ENCODE results near the gene PSMD9.
"Not testable (repeated sequence)": the region's sequence is repeated elsewhere in the genome, so short reads cannot be mapped to it uniquely, and the experiment has no call there.

The PSMD9 gene, protein sequence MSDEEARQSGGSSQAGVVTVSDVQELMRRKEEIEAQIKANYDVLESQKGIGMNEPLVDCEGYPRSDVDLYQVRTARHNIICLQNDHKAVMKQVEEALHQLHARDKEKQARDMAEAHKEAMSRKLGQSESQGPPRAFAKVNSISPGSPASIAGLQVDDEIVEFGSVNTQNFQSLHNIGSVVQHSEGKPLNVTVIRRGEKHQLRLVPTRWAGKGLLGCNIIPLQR

DNA sequence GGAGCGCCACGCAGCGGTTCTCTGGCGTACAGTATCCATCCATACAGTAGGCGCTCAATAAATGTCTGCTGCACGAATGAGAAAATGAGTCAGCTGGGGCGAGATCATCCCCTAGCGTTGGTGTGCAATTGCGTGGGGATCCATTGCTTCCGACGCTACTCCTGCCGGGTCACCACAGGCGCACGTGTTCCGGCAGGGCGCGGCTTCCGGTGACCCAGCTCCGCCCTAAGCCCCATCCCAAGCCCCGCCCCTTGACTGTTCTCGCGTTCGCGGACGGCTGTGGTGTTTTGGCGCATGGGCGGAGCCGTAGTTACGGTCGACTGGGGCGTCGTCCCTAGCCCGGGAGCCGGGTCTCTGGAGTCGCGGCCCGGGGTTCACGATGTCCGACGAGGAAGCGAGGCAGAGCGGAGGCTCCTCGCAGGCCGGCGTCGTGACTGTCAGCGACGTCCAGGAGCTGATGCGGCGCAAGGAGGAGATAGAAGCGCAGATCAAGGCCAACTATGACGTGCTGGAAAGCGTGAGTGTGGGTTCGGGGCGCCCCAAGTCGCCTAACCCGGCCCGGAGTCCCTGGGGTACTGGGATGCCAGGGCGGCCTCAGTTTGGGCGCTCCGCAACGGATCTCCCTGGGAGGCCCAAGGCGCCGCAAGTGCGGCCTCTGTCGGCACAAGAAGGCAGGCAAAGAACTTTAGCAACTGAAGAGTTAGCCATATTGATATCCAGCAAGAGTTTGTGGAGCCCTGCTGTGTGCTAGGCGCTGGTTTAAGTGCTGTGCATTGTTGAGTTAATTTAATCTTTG is at the start of gene PSMD9:
TSS of gene PSMD9 (plus strand) at position 313 of the 796 bp plus-strand sequence. CDS start at position 380, 67 bp downstream.
- Histone ChIP-seq H3K9ac (ENCODE audit: low read depth in 1 of 2, low read length in 2 of 2) (peak within 1 kb of the TSS; percentile 96 to 97), H3K4me3 (ENCODE audit: low read length in 2 of 2) (peak within 1 kb of the TSS; percentile 86 to 92), H3K9me3 (ENCODE audit: control insufficient read depth in 2 of 2, low read length in 2 of 2) (no peaks in the 10 kb centered on the region), H3K4me1 (ENCODE audit: control insufficient read depth in 2 of 2, insufficient read depth in 2 of 2, low read length in 2 of 2) (peaks cover 20 to 21% of the 10 kb centered on the region in 2 donors), H3K27me3 (ENCODE audit: control insufficient read depth in 2 of 2, insufficient read depth in 2 of 2, low read length in 2 of 2) (no peaks in the 10 kb centered on the region), H3K36me3 (ENCODE audit: control insufficient read depth in 2 of 2, insufficient read depth in 2 of 2, low read length in 2 of 2) (peaks cover 0 to 6% of the 10 kb centered on the region in 2 donors), H3K27ac (ENCODE audit: low read depth in 2 of 2, low read length in 2 of 2) (peak within 1 kb of the TSS; percentile 98 to 99)

DNA sequence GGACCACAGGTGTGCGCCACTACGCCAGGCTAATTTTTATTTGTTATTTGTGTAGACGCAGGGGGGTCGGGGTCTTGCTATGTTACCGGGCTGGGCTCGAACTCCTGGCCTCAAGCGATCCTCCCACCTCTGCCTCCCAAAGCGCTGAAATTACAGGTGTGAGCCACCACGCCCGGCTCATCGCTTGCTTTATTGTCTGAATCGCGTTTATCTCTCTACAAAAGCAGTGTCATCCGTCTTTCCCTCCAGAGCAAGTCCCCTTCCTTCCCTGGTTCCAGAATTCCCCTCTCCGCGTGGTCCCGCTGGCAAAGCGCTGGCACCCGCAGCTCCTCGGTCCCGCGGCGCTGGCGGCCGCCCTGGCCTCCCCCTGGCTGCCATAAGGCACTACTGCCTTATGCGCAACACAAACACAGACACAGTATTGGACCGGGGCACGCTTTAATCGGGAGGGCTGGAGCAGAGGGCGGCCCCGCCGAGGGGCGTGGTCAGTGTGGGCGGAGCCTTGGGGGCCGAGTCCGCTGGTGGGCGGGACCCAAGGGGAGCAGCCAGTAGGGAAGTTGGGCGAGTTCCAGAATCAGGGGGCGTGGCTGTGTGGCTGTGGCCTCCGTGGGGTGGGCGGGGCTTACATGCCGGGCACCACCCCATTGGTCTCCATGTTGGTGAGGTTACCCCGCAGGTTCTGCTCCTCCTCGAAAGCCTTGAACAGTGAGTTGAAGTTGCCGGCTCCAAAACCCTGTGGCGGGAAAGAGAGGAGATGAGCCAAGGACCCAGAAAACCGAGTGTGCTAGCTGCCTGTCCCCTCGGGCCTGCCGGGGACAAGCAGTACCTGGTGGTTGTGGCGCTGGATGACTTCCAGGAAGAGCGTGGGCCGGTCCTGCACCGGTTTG is 49.2 kb upstream of the PSMD9 start:
- Histone ChIP-seq H3K27ac (ENCODE audit: low read depth in 2 of 2, low read length in 2 of 2) (peak overlapping the region; percentile 27 to 61), H3K4me1 (ENCODE audit: control insufficient read depth in 2 of 2, insufficient read depth in 2 of 2, low read length in 2 of 2) (peaks cover 0 to 4% of the 10 kb centered on the region in 2 donors), H3K27me3 (ENCODE audit: control insufficient read depth in 2 of 2, insufficient read depth in 2 of 2, low read length in 2 of 2) (no peaks in the 10 kb centered on the region), H3K9ac (ENCODE audit: low read depth in 1 of 2, low read length in 2 of 2) (peak overlapping the region; percentile 67 to 74), H3K4me3 (ENCODE audit: low read length in 2 of 2) (peak overlapping the region; percentile 92 to 93), H3K36me3 (ENCODE audit: control insufficient read depth in 2 of 2, insufficient read depth in 2 of 2, low read length in 2 of 2) (no peaks in the 10 kb centered on the region), H3K9me3 (ENCODE audit: control insufficient read depth in 2 of 2, low read length in 2 of 2) (no peaks in the 10 kb centered on the region)

DNA sequence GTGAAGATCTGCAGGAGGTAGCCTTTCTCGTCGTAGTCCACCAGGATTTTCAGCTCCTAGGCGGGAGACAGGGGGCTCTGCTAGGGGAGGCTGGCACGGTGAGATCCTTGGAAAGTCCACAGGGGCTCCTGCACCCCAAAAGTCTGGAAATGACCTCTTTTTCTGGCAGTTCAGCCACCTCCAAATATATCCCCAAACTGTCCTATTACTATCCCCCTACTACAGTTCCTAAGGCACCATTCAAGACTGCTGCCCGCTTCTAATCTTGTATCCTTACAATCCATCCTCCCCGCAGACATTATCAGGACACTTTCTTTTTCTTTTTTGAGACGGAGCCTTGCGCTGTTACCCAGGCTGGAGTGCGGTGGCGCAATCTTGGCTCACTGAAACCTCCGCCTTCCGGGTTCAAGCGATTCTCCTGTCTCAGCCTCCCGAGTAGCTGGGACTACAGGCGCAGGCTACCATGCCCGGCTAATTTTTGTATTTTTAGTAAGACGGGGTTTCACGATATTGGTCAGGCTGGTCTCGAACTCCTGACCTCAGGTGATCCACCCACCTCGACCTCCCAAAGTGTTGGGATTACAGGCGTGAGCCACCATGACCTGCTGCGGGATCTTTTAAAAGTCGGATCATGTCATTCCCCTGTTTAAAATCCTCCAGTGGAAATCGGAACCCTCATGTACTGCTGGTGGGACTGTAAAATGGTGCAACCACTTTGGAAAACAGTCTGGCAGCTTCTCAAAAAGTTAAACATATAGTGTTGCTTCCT is 48.4 kb upstream of the PSMD9 start:
- Histone ChIP-seq H3K9me3 (ENCODE audit: control insufficient read depth in 2 of 2, low read length in 2 of 2) (no peaks in the 10 kb centered on the region), H3K27me3 (ENCODE audit: control insufficient read depth in 2 of 2, insufficient read depth in 2 of 2, low read length in 2 of 2) (no peaks in the 10 kb centered on the region), H3K9ac (ENCODE audit: low read depth in 1 of 2, low read length in 2 of 2) (peak overlapping the region; percentile 67 to 74), H3K4me1 (ENCODE audit: control insufficient read depth in 2 of 2, insufficient read depth in 2 of 2, low read length in 2 of 2) (peaks cover 0 to 4% of the 10 kb centered on the region in 2 donors), H3K36me3 (ENCODE audit: control insufficient read depth in 2 of 2, insufficient read depth in 2 of 2, low read length in 2 of 2) (no peaks in the 10 kb centered on the region), H3K4me3 (ENCODE audit: low read length in 2 of 2) (peak overlapping the region; percentile 92 to 93), H3K27ac (ENCODE audit: low read depth in 2 of 2, low read length in 2 of 2) (peak overlapping the region; percentile 27 to 61)

DNA sequence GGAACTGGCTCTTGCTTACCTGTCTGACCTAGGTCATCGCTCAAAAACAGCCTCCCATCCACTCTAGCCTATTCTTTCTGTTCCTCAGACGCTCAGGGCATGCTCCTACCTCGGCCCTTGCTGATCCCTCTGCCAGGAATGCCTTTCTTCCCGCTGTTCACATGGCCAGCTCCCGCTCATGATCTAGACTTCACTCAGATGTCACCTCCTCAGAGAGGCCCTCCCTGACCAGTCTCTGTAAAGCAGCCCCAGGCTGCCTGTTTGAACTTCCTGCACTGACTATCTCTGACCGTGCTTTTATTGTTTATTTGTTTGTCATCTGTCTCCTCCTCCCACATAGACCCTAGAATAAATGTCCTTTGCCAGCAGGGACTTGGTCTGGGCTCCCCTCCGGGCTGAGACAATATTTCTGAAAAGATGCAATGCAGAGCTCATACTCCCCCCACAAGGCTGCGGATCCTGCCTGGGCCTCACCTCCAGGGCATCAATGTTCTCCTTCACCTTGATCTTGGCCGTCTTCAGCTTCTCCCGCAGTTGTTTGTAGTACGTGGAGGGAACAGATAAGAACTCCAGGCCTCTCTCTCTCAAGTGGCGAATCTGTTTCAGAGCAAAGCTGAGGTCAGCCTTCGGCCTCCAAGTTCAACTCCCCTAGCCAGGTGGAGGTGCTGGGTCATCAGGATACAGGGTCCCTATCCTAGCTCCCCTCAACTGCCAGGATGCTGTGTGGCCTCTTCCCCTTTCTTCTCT is 45.2 kb upstream of the PSMD9 start:
- Histone ChIP-seq H3K36me3 (ENCODE audit: control insufficient read depth in 2 of 2, insufficient read depth in 2 of 2, low read length in 2 of 2) (no peaks in the 10 kb centered on the region), H3K27ac (ENCODE audit: low read depth in 2 of 2, low read length in 2 of 2) (no peak overlapping the region), H3K9me3 (ENCODE audit: control insufficient read depth in 2 of 2, low read length in 2 of 2) (no peaks in the 10 kb centered on the region), H3K27me3 (ENCODE audit: control insufficient read depth in 2 of 2, insufficient read depth in 2 of 2, low read length in 2 of 2) (no peaks in the 10 kb centered on the region), H3K4me1 (ENCODE audit: control insufficient read depth in 2 of 2, insufficient read depth in 2 of 2, low read length in 2 of 2) (peaks cover 0 to 4% of the 10 kb centered on the region in 2 donors), H3K4me3 (ENCODE audit: low read length in 2 of 2) (no peak overlapping the region), H3K9ac (ENCODE audit: low read depth in 1 of 2, low read length in 2 of 2) (no peak overlapping the region)

DNA sequence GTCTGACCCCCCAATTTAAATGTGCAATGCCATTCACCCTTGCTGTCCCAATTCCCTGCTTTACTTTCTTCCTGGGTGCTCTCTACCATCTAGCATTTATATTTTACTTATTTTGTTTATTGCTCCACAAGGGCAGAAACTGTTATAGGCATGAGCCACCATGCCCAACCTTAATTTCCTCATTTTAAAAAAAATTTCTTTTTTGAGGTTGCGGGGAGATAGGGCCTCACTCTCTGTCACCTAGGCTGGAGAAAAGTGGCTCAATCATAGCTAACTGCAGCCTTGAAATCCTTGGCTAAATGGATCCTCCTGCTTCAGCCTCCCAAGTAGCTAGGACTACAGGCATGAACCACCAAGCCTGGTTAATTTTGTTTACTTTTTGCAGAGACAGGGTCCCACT is 42.9 kb upstream of the PSMD9 start:
- Histone ChIP-seq H3K4me3 (ENCODE audit: low read length in 2 of 2) (no peak overlapping the region), H3K9me3 (ENCODE audit: control insufficient read depth in 2 of 2, low read length in 2 of 2) (no peaks in the 10 kb centered on the region), H3K27ac (ENCODE audit: low read depth in 2 of 2, low read length in 2 of 2) (no peak overlapping the region), H3K9ac (ENCODE audit: low read depth in 1 of 2, low read length in 2 of 2) (no peak overlapping the region), H3K27me3 (ENCODE audit: control insufficient read depth in 2 of 2, insufficient read depth in 2 of 2, low read length in 2 of 2) (no peaks in the 10 kb centered on the region), H3K36me3 (ENCODE audit: control insufficient read depth in 2 of 2, insufficient read depth in 2 of 2, low read length in 2 of 2) (no peaks in the 10 kb centered on the region), H3K4me1 (ENCODE audit: control insufficient read depth in 2 of 2, insufficient read depth in 2 of 2, low read length in 2 of 2) (no peaks in the 10 kb centered on the region)

DNA sequence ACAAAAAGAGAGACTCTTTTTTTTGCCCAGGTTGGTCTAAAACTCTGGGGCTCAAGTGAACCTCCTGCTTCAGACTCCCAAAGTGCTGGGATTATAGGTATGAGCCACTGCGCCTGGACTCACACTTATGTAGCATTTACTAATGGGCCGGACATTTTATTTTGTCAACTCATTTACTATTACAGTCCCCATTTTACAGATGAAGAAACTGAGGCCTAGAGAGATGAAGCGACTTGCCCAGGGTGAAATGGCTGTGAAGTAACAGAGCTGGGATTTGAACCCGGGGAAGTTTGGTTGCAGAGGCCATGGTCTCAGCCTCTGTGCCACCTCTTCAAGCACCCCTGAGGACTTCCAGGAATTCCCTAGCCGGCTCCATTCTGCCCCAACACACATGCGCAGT is 39.4 kb upstream of the PSMD9 start:
- Histone ChIP-seq H3K27me3 (ENCODE audit: control insufficient read depth in 2 of 2, insufficient read depth in 2 of 2, low read length in 2 of 2) (no peaks in the 10 kb centered on the region), H3K9me3 (ENCODE audit: control insufficient read depth in 2 of 2, low read length in 2 of 2) (no peaks in the 10 kb centered on the region), H3K27ac (ENCODE audit: low read depth in 2 of 2, low read length in 2 of 2) (no peak overlapping the region), H3K4me3 (ENCODE audit: low read length in 2 of 2) (no peak overlapping the region), H3K9ac (ENCODE audit: low read depth in 1 of 2, low read length in 2 of 2) (no peak overlapping the region), H3K36me3 (ENCODE audit: control insufficient read depth in 2 of 2, insufficient read depth in 2 of 2, low read length in 2 of 2) (no peaks in the 10 kb centered on the region), H3K4me1 (ENCODE audit: control insufficient read depth in 2 of 2, insufficient read depth in 2 of 2, low read length in 2 of 2) (no peaks in the 10 kb centered on the region)

DNA sequence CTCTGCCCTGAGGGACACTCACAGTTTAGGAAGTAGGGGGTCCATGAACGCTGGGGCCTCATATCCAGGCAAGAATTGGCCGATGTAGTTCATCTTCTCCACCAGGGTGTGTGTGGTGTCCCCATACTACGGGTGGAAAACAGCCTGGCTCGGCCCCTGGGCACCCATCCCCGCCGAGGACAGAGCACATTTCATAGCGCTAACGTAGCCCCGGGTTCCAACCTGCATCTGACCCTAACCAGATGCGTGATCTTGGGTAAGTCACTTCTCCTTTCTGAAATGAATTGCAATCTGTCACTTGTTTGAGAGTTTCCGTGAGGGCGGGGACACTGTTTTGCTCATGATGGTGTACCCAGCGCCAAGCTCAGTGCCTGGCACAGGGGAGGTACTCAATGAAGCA is 38.9 kb upstream of the PSMD9 start:
- H3K9me3 ChIP-seq (ENCODE audit: control insufficient read depth in 2 of 2, low read length in 2 of 2) = no peaks in the 10 kb centered on the region
- H3K27me3 ChIP-seq (ENCODE audit: control insufficient read depth in 2 of 2, insufficient read depth in 2 of 2, low read length in 2 of 2) = no peaks in the 10 kb centered on the region
- no peak overlapping the region for H3K9ac ChIP-seq (ENCODE audit: low read depth in 1 of 2, low read length in 2 of 2)
- no peaks in the 10 kb centered on the region for H3K4me1 ChIP-seq (ENCODE audit: control insufficient read depth in 2 of 2, insufficient read depth in 2 of 2, low read length in 2 of 2)
- H3K4me3 ChIP-seq (ENCODE audit: low read length in 2 of 2) = no peak overlapping the region
- no peaks in the 10 kb centered on the region for H3K36me3 ChIP-seq (ENCODE audit: control insufficient read depth in 2 of 2, insufficient read depth in 2 of 2, low read length in 2 of 2)
- H3K27ac ChIP-seq (ENCODE audit: low read depth in 2 of 2, low read length in 2 of 2) = no peak overlapping the region

DNA sequence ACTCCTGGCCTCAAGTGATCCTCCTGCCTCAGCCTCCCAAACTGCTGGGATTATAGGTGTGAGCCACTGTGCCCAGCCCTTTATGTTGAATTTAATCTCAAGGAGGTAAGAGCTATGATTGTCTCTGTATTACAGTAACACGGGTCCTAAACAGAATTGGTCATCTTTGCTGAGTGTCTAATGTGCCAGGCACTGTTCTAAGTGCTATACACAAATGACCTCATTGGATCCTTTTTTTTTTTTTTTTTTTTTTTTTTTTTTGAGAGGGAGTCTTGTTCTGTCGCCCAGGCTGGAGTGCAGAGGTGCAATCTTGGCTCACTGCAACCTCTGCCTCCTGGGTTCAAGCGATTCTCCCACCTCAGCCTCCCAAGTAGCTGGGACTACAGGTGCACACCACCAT is 36.2 kb upstream of the PSMD9 start:
- not testable (repeated sequence) for H3K4me1 ChIP-seq (ENCODE audit: control insufficient read depth in 2 of 2, insufficient read depth in 2 of 2, low read length in 2 of 2); H3K9ac ChIP-seq (ENCODE audit: low read depth in 1 of 2, low read length in 2 of 2); H3K36me3 ChIP-seq (ENCODE audit: control insufficient read depth in 2 of 2, insufficient read depth in 2 of 2, low read length in 2 of 2); H3K9me3 ChIP-seq (ENCODE audit: control insufficient read depth in 2 of 2, low read length in 2 of 2); H3K4me3 ChIP-seq (ENCODE audit: low read length in 2 of 2); H3K27ac ChIP-seq (ENCODE audit: low read depth in 2 of 2, low read length in 2 of 2); H3K27me3 ChIP-seq (ENCODE audit: control insufficient read depth in 2 of 2, insufficient read depth in 2 of 2, low read length in 2 of 2)

All from mucosa of rectum (tissue), 2 donors.